Left colon (tissue), 2 donors: ENCODE measurements around the gene C17orf67. TPM values are rescaled to one million over a fixed set of nuclear protein-coding genes. Genes with fewer than 3 reads are reported as not detected.
"Not testable (repeated sequence)": the region's sequence is repeated elsewhere in the genome, so short reads cannot be mapped to it uniquely, and the experiment has no call there.

Experiments used
- ATAC-seq: fragments of 200-7000 bp; cut with Tn5 transposase; one replicate; pipeline ENCODE4 v1.9.1; 2020; ENCODE audit warnings: mild to moderate bottlenecking, moderate library complexity
- DNase-seq, 2 donors: peaks; one replicate each; pipeline ENCODE4 v3.0.0-alpha.2; 2020
- intact Hi-C, 2 donors: fragments of 100-400 bp; cut with DNase I in 1 of 2; cut with micrococcal nuclease in 1 of 2; formaldehyde crosslinking; loops; one replicate each; pipeline versions ENCODE4 v1.11.2 to v1.14.0; 2022; cut with DNase I, micrococcal nuclease
- total RNA-seq, 2 donors: library from RNA; stranded (reverse); fragmentation: NEBNext Ultra II Directional; extraction: Animal tissue kit (Norgen Biotek cat#: 25700); gene quantifications; one replicate each; pipeline ENCODE4 v1.2.1, GENCODE V29; 2021
- donor health status: DM: no; HTN: no; CAD: no.
- donor health status: DM: yes; HTN: yes; CAD: no.

Gene C17orf67
- total RNA-seq, 2 donors from 2014 or later, result 2.0 to 2.2 TPM

DNA sequence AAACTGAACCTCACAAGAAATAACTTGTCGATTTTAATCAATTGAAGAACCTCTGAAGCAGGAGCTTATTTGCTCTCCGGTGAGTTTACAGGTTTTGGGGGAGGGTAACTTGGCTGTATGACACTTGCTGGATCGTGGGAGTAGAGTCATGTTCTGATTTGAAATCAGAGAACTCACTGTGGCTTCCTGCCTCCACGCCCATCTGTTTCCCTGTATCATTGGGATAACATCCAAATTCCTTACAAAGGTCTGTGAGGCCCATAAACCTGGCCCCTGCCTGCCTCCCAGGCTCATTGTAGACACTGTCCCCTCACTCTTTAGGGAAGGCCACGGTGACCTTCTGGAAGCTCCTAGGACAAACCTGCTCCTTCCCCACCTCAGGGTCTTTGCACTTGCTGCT lies 48.3 kb downstream of the C17orf67 start:
- ATAC-seq (no peak), DNase-seq (no peak)
- intact Hi-C loops, result no loop called here

DNA sequence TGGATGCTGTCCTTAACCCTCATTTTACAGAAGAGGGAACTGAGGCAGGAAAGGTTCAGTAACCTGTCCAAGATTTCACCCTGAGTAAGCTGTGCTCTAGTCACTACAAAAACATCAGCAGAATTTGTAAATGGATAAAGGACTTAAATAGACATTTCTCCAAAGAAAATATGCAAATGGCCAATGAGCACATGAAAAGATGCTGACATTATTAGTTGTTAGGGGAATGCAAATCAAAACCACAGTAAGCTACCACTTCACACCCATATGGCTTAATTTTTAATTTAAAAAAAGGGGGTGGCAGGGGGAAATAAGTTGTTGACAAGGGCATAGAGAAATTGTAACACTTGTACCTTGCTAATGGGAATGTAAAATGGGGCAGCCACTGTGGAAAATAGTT lies 51.4 kb downstream of the C17orf67 start:
- no peak for ATAC-seq
- intact Hi-C loops, result no loop called here
- no peak for DNase-seq

DNA sequence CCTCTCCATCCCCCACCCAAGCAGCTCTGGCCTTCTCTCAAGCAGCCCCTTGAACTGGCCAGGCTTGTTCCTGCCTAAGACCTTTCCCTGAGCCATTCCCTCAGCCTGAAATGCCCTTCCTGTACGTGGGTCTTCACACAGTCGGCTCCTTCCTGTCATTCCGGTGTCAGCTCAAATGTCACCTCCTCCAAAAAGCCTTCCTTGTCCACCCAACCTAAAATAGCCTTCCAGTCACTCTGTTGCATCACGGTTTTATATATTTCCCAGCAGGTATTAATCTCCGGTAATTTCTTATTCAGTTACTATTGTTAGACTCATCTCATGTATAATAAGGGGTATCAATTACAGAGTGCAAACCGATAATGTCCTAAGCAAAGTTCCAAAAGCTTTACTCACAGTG lies 51.8 kb downstream of the C17orf67 start:
- ATAC-seq (no peak), DNase-seq (no peak)
- intact Hi-C loops, result no loop called here

DNA sequence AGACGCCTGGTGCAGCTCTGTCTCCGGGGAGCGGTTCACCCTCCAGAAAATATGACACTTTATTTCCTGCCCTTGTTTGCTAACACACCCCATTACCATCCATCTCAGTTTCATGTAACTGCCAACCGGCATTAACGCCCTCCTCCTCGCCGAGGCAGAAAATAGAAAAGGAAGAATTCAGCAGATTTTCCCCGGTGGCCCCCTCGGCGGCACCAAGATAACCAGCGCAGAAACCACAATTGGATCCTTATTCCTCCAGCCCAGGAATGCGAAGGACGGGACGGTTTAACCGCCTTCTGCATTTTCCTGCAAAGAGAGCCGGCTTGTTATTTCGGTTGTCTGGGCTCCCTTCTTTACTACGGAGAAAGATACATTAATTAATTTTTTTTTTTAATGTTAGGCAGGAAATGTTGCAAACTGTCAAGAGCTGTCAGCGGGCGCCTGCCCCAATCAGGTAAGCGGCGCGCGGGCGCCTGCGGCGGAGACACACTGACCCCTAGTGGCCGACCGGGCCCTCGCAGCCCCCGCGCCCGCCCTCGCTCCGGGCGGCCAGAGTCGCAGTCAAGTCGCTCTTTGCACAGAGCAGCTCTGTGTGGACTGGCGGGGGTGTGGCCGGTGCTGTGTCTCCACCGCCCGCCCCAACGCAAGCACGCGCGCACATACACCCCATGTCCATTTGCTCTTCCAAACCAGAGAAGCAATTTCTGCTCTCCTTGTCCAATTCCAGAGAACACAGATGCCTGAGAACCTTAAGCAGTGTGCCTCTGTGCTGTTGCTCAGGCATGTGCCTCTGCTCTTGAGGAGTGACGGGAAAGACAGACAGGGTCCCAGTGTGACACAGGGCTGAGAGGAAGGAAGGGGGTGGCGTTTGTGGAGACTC lies 53.6 kb downstream of the C17orf67 start:
- DNase-seq, result peak; percentile 67 to 83
- intact Hi-C loops, result loop anchor here in 1 of 2 donors (5.0 kb wide), 1 partner anchor 188 kb away; the partner anchor contains the start of gene NOG
- ATAC-seq, result peak; percentile 99

DNA sequence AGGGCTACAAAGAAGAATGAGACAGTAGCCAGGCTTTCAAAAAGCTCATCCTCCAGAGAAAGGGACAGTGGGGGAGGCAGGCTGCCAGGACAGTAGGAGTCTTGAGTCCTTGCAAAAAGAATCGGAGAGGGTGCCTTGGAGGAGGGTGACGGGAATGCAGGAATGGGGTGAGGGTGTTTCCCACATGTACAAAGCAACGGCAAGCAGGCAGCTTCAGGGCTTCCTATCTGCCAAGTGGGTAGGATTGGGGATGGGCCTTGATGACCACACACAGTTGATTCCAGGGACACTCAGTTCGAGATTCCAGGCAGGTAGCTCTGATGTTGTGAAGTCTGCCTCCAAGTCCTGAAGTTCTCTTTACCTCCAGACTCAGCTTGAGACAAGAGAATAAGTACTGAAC lies 54.4 kb downstream of the C17orf67 start:
- ATAC-seq, result no peak
- intact Hi-C loops, result loop anchor here in 1 of 2 donors (5.0 kb wide), 1 partner anchor 187 kb away; the partner anchor contains the start of gene NOG
- DNase-seq, result no peak

DNA sequence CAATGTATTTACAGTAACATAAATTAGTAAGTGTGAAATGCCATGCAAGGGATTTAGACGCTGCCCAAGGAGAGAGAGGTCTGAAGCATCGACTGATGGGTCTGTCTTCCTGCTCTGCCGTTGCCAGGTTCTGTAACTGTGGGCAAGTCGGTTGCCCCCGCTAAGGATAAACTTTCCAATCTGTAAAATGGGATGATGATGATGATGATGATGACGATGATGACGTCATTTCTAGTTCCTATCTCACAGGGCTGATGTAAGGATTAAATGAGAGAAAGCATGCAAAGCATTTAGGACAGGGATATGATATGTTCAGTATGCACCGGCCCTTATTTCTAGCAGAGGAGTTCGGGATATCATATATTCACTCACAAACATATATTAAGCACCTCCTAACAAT lies 54.8 kb downstream of the C17orf67 start:
- intact Hi-C loops, result loop anchor here in 1 of 2 donors (5.0 kb wide), 1 partner anchor 187 kb away; the partner anchor contains the start of gene NOG
- DNase-seq, result no peak
- ATAC-seq, result no peak

DNA sequence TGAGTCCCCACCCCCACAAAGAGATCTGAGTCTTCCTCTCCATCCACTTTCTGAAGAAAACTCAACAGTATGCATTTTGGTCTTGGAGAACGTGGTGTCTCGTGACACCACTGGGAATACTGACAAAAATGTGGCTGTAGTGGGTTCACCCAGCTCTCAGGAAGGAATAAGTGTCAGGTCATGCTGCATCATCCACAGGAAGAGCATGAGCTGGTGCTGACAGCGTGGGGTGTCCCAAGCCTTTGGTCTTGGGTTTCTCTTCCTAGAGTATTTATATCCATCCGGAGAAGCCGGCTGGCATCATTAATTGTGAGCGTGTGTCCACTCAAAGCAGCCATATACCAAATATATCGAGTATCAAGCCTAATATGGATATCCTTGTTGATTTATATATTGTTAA lies 55.9 kb downstream of the C17orf67 start:
- intact Hi-C loops, result loop anchor here in 1 of 2 donors (5.0 kb wide), 1 partner anchor 186 kb away; the partner anchor contains the start of gene NOG

DNA sequence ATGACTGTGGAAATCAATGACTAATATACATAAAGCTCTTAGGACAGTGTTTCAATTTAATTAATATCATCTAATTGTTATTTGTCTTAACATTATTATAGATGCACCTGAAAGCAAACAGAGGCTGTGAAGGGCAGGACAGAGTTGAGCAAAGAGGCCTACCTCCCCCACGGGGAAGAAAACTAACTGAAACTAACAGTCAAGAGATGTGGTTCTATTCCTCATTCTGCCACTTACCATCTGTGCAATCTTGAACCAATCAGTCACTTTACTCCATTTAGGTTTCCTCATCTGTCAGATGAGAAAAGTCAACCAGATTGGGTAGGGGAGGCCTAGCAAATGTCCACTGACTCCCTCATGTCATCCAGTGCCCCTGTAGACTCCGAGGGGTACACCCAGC lies 59.1 kb downstream of the C17orf67 start:
- ATAC-seq, result no peak
- no peak for DNase-seq
- intact Hi-C loops, result loop anchor here in 1 of 2 donors (5.0 kb wide), 1 partner anchor 182 kb away; the partner anchor contains the start of gene NOG

More for the DNA sequence above, 55.9 kb downstream of the C17orf67 start:
- ATAC-seq, result no peak
- DNase-seq, result no peak

DNA sequence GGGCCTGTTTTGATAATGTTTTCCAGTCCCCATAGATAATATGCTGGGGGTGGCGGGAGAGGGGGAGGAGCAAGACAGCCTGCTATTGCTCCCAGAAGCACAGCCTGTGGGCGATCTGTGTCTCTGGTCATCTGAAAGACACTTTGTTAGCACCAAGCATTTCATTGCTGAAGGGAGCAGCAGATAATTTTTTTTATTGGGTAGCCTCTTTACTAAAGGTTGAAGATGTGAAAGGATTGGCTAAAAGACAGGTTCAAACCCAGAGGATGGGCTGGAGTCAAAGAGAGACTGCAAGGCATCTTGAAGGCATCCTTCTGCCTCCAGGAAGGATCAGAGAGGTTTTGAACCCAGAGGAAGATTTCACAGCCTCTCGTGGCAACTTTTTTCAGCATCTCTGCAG lies 60.6 kb downstream of the C17orf67 start:
- DNase-seq (no peak), ATAC-seq (no peak)
- intact Hi-C loops, result no loop called here

DNA sequence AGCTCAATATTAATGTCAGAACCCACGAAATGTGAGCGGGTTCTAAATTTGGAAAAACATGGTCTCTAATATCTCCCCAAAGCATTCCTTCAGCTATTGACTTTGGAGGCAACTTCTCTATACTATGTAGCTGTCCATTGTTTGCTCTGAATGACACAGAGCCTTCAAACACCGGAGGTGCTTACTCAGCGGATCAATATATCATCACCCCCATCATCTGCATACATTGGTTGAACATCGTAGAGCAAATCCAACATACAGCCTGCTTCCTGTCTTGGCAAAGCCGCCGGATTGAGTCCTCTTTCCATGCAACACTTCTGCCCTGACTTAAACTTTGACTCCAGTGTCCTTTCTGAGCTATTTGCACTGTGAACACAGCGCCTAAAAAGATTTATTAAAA lies 61.3 kb downstream of the C17orf67 start:
- ATAC-seq, result no peak
- intact Hi-C loops, result no loop called here

DNA sequence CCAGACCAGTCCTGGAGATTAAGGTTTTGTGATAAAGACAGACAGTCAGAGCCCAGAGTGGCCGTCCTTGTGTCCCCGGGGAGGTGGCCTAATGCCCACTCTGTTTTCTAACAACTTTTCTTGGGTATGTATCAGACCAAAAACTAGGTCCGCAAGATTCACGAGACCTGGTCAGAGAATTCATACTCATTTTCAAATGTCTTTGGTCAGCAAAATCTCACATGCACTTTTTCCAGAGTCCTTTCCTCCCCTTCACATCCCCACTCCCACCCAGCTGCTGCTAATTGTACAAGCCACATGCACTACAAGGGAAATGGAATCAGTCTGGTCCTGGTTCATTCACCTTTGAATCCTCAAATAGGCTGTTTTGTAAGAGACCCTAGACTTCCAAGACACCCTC lies 61.7 kb downstream of the C17orf67 start:
- intact Hi-C loops, result no loop called here
- no peak for DNase-seq
- ATAC-seq, result no peak

More for the DNA sequence above, 61.3 kb downstream of the C17orf67 start:
- no peak for DNase-seq

DNA sequence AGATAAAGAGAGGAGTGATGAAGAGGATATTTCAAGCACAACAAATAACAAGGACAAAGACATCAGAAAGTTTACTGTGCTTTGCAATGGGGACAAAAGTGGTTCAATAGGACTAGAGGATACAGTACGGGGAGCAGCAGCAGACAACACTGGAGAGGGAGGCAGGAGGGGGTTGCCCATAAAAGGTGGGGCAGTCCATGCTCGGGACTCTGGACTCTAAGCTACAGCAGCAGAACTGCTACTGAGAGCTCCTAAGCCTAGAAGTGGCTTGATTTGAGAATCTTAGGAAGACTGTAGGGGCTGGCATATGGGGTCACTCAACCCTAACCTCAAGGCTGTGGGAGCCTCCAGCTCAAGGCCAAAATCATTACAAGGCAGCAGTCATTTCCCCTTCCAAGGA lies 62.2 kb downstream of the C17orf67 start:
- DNase-seq, result no peak
- no peak for ATAC-seq
- intact Hi-C loops, result no loop called here

DNA sequence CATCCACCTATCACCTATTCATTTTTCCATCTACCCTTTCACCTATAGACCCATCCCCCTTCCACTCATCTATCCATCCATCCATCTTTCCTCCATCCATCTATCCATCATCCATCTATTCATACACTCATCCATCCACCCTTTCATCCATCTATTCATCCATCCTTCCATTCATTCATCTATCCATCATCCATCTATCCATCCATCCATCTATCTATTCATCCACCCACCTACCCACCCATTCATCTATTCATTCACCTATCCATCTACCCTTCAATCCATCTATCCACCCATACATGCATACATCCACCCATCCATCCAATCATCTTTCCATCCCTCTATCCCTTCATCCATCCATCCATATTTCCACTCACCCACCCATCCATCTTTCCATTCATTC lies 63.3 kb downstream of the C17orf67 start:
- intact Hi-C loops, result no loop called here
- no peak for ATAC-seq

DNA sequence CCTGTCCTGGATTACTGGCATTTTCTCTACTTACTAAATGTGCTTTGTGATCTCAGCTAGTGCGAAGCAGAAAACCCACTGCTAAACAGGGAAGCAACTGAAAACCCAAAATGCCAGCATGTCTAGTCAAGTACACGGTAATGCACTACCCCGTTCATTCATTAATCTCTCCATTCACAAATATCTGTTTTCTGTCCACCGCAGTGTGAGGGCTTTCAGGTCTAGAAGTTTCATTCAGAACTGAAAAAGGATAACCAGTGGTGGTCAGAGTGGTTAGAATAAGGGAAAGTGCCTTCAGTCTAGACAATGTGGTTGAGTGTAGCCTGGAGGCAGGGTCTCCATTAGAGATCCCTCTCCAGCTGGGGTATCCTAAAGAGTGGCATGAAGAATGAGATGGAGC lies 68.3 kb downstream of the C17orf67 start:
- ATAC-seq (no peak), DNase-seq (no peak)
- intact Hi-C loops, result no loop called here

More for the DNA sequence above, 63.3 kb downstream of the C17orf67 start:
- no peak for DNase-seq

DNA sequence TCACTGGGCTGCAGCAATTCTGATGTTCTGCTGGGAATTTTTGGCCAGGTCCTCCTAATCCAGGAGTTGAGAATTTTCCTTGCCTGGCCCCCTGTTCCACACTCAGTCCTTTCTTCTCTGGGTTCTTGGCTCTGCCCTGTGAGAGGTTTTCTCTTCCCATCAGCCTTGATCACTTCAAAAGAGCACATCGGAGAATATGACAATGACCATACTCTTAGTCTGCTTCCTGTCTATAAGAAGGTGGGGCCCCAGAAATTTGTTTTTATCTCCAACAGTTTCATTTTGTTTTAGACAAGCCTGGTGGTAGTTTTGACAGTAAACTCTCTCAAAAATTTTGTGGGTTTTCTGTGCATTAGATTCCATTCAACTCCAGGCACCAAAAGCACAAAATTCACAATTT lies 70.7 kb downstream of the C17orf67 start:
- no peak for ATAC-seq
- DNase-seq, result no peak
- intact Hi-C loops, result no loop called here

DNA sequence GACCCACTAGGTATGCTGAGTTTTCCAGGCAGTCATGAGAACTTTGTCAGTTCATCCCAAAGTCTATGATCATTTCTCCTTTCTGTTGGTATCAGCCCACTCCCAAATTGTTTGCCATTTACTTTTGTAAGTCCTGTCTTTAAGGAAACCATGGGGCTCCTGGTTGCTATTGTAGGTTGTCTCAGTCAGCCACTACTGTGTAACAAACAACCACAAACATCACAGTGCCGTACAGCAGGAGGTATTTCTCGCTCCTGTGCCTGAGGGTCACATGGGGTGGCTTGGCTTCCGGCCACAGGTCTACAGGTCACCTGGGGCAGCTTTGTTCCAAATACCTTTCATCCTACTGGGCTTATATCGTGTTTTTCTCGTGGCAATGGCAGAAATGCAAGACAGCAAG lies 71.6 kb downstream of the C17orf67 start:
- intact Hi-C loops, result no loop called here
- no peak for DNase-seq
- no peak for ATAC-seq

DNA sequence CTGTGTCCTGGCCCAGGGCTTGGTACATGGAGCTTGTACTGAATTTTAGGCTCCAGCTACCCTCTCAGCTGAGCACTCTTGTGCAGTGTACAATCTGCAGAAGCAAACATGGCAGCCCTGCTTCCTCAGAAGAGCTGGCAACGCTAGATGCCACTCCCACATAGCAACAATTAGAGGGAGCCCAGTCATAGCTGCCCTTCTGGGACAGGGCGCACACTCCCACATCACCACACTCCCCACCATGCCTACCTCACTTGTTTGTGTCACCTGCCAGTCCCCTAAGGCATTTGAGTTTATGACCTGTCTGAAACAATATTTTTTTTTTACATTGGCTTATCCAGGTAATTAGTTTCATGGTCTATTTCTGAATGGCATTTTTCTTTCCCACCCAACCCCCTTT lies 72.3 kb downstream of the C17orf67 start:
- intact Hi-C loops, result no loop called here
- no peak for ATAC-seq
- no peak for DNase-seq

DNA sequence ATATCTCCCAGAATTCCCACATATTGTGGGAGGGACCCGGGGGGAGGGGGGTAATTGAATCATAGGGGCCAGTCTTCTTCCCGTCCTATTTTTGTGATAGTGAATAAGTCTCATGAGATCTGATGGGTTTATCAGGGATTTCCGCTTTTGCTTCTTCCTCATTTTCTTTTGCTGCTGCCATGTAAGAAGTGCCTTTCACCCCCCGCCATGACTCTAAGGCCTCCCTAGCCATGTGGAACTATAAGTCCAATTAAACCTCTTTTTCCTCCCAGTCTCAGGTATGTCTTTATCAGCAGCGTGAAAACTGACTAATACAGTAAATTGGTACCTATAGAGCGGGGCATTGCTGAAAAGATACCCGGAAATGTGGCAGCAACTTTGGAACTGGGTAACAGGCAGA lies 76.1 kb downstream of the C17orf67 start:
- intact Hi-C loops, DNase-seq, ATAC-seq: not testable (repeated sequence)

DNA sequence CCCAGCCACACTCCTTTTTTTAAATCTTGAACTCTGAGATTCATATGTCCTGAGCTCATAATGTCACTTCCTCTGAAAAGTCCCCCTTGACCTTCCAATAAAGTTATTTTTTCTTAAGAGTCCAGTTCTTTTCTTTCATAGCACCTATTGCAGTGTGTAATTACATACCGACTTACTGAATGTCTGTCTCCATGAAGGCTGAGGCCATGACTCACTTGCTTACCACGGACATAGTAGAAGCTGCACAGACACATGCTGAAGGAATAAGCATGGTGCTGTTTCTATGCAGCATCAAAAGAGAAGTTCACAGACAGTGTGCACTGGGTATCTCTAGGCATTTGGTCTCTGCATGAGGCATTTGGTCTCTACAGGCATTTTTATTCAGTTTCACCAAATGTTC lies 77.2 kb downstream of the C17orf67 start:
- ATAC-seq (no peak), DNase-seq (no peak)
- intact Hi-C loops, result no loop called here

DNA sequence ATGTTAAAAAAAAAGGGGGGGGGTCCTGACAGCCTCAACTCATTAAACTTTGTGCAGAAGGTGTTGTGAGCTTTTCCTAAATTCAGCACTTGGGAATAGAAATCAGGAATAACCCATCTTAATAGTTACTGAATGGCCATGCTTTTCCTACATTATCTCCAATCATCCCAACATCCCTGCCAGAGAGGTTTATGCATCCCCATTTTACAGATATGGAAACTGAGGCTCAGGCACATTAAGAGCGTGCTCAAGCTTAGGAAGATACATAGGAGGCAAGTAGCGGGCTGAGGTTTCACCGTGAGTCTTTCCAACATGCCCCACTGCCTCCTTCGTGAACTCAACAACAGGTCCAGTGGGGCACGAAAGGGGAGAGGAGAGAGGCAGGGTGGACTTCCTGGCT lies 78.4 kb downstream of the C17orf67 start:
- intact Hi-C loops, result no loop called here
- DNase-seq, result no peak
- ATAC-seq, result no peak
